BLaER1 treated with 17β-estradiol and CSF1 and Interleukin-3, amounts not matched to agents 10 nM and 100 nM (cell line): ENCODE data around the gene MAP3K2.

Experiments
- H3K27ac ChIP-seq, 11 experiments: shearing (Covaris generic); formaldehyde crosslinking; 2 replicates each; pipeline ENCODE4 v1.8.1; 2022
- H3K27me3 ChIP-seq, 11 experiments: shearing (Covaris generic); formaldehyde crosslinking; 2 replicates each; pipeline ENCODE4 v1.8.1; 2022
- H3K36me3 ChIP-seq, 11 experiments: shearing (Covaris generic); formaldehyde crosslinking; 2 replicates each; pipeline ENCODE4 v1.8.1; 2022
- H3K4me1 ChIP-seq, 10 experiments: shearing (Covaris generic); formaldehyde crosslinking; 2 replicates each; pipeline ENCODE4 v1.8.1; 2022
- H3K4me2 ChIP-seq, 11 experiments: shearing (Covaris generic); formaldehyde crosslinking; 2 replicates each; pipeline ENCODE4 v1.8.1; 2022
- H3K4me3 ChIP-seq, 10 experiments: shearing (Covaris generic); formaldehyde crosslinking; 2 replicates each; pipeline ENCODE4 v1.8.1; 2022
- H3K9ac ChIP-seq, 11 experiments: shearing (Covaris generic); formaldehyde crosslinking; 2 replicates each; pipeline ENCODE4 v1.8.1; 2022
- H3K9me3 ChIP-seq, 11 experiments: shearing (Covaris generic); formaldehyde crosslinking; replicated peaks in 1 of 11; 2 replicates each; pipeline ENCODE4 v1.8.1; 2022
- H4K20me1 ChIP-seq, 11 experiments: shearing (Covaris generic); formaldehyde crosslinking; 2 replicates each; pipeline ENCODE4 v1.8.1; 2022
- Cebpa-rat ChIP-seq, 11 experiments: shearing (Covaris generic); IDR thresholded peaks; 2 replicates each; pipeline ENCODE4 v1.8.1; 2022

Gene MAP3K2

GRCh38 chr2:127308586-127309138 is 79.1 kb downstream of the MAP3K2 start:
- H3K36me3 ChIP-seq: peaks cover 68 to 100% (median 83%) of the 10 kb centered on the region in 11 experiments
- H3K9ac ChIP-seq: no peak overlapping the region
- no peaks in the 10 kb centered on the region for H3K27me3 ChIP-seq
- H3K27ac ChIP-seq: no peak overlapping the region
- no peak overlapping the region for H3K4me3 ChIP-seq
- H3K4me1 ChIP-seq: peaks cover 0 to 31% (median 14%) of the 10 kb centered on the region in 10 experiments; a peak in 14 of 20 replicates
- peaks cover 0 to 10% (median 0%) of the 10 kb centered on the region in 11 experiments; a peak in 2 of 22 replicates for H4K20me1 ChIP-seq
- no peak for TF ChIP-seq Cebpa-rat (IDR thresholded peaks at IDR 0.05)
- H3K4me2 ChIP-seq: no peak overlapping the region
- no peaks in the 10 kb centered on the region for H3K9me3 ChIP-seq

GRCh38 chr2:127305990-127306585 is 81.7 kb downstream of the MAP3K2 start:
- Histone ChIP-seq H3K9me3 (no peaks in the 10 kb centered on the region), H3K9ac (no peak overlapping the region), H3K4me1 (peaks cover 0 to 22% (median 8%) of the 10 kb centered on the region in 10 experiments; a peak in 11 of 20 replicates), H3K36me3 (peaks cover 50 to 80% (median 61%) of the 10 kb centered on the region in 11 experiments), H4K20me1 (no peaks in the 10 kb centered on the region; a peak in 1 of 22 replicates), H3K27me3 (no peaks in the 10 kb centered on the region), H3K4me3 (no peak overlapping the region), H3K27ac (peak overlapping the region in 5 of 11 experiments; percentile 10 to 40 (median 17); a peak in 7 of 22 replicates), H3K4me2 (peak overlapping the region in 6 of 11 experiments; percentile 13 to 53 (median 32); a peak in 10 of 22 replicates)
- no peak for TF ChIP-seq Cebpa-rat (IDR thresholded peaks at IDR 0.05)

GRCh38 chr2:127302168-127302567 is 85.6 kb downstream of the MAP3K2 start:
- H3K9ac ChIP-seq: no peak overlapping the region

GRCh38 chr2:127293748-127294562 is 93.8 kb downstream of the MAP3K2 start, which contains the start of gene ERCC3:
TSS of gene ERCC3 (minus strand) at chr2:127294144. CDS start at chr2:127294081, 63 bp downstream.
- Histone ChIP-seq H3K4me3 (peak within 1 kb of the TSS; percentile 75 to 96 (median 90)), H3K4me2 (peak within 1 kb of the TSS; percentile 77 to 99 (median 97)), H3K9me3 (no peaks in the 10 kb centered on the region), H3K36me3 (peaks cover 37 to 46% (median 42%) of the 10 kb centered on the region in 11 experiments), H3K4me1 (peaks cover 21 to 30% (median 26%) of the 10 kb centered on the region in 10 experiments), H4K20me1 (peaks cover 0 to 15% (median 0%) of the 10 kb centered on the region in 11 experiments; a peak in 3 of 22 replicates), H3K9ac (peak within 1 kb of the TSS; percentile 85 to 94 (median 92)), H3K27ac (peak within 1 kb of the TSS; percentile 81 to 93 (median 87)), H3K27me3 (no peaks in the 10 kb centered on the region)
- TF ChIP-seq Cebpa-rat (IDR thresholded peaks at IDR 0.05): no peak

More at GRCh38 chr2:127302168-127302567, 85.6 kb downstream of the MAP3K2 start:
- Histone ChIP-seq H3K4me2 (no peak overlapping the region), H3K27me3 (no peaks in the 10 kb centered on the region), H3K4me3 (no peak overlapping the region), H3K4me1 (peaks cover 0 to 22% (median 8%) of the 10 kb centered on the region in 10 experiments; a peak in 11 of 20 replicates), H3K27ac (no peak overlapping the region), H3K9me3 (no peaks in the 10 kb centered on the region), H4K20me1 (no peaks in the 10 kb centered on the region), H3K36me3 (peaks cover 14 to 41% (median 27%) of the 10 kb centered on the region in 11 experiments; a peak in 20 of 22 replicates)
- TF ChIP-seq Cebpa-rat (IDR thresholded peaks at IDR 0.05): no peak

- Histone ChIP-seq H3K4me1 (peaks cover 21 to 30% (median 26%) of the 10 kb centered on the region in 10 experiments), H3K36me3 (peaks cover 43 to 52% (median 48%) of the 10 kb centered on the region in 11 experiments), H3K9me3 (no peaks in the 10 kb centered on the region), H3K9ac (peak overlapping the region; percentile 85 to 94 (median 92)), H3K4me3 (peak overlapping the region; percentile 75 to 96 (median 90)), H4K20me1 (peaks cover 0 to 15% (median 0%) of the 10 kb centered on the region in 11 experiments; a peak in 3 of 22 replicates), H3K4me2 (peak overlapping the region; percentile 77 to 99 (median 97)), H3K27me3 (no peaks in the 10 kb centered on the region), H3K27ac (peak overlapping the region; percentile 81 to 93 (median 87))
- TF ChIP-seq Cebpa-rat (IDR thresholded peaks at IDR 0.05): no peak
Measured at GRCh38 chr2:127293386-127293747, 94.4 kb downstream of the MAP3K2 start.

- peaks cover 0 to 35% (median 18%) of the 10 kb centered on the region in 11 experiments; a peak in 19 of 22 replicates for H3K9me3 ChIP-seq
- peaks cover 94 to 100% (median 98%) of the 10 kb centered on the region in 11 experiments for H3K36me3 ChIP-seq
- no peak overlapping the region for H3K4me2 ChIP-seq
- peaks cover 9 to 25% (median 12%) of the 10 kb centered on the region in 10 experiments for H3K4me1 ChIP-seq
- no peak overlapping the region for H3K9ac ChIP-seq
- H3K4me3 ChIP-seq: no peak overlapping the region
- peaks cover 0 to 20% (median 0%) of the 10 kb centered on the region in 11 experiments; a peak in 6 of 22 replicates for H4K20me1 ChIP-seq
- TF ChIP-seq Cebpa-rat (IDR thresholded peaks at IDR 0.05): no peak
- no peaks in the 10 kb centered on the region for H3K27me3 ChIP-seq
- no peak overlapping the region for H3K27ac ChIP-seq
Measured at GRCh38 chr2:127288274-127288673, 99.5 kb downstream of the MAP3K2 start.

- Histone ChIP-seq H3K4me1 (peaks cover 0 to 50% (median 3%) of the 10 kb centered on the region in 10 experiments; a peak in 10 of 20 replicates), H3K9me3 (peaks cover 0 to 38% (median 19%) of the 10 kb centered on the region in 11 experiments; a peak in 19 of 22 replicates), H3K4me2 (no peak overlapping the region), H3K36me3 (peaks cover 88 to 100% (median 99%) of the 10 kb centered on the region in 11 experiments), H3K4me3 (no peak overlapping the region), H3K27ac (no peak overlapping the region), H3K27me3 (no peaks in the 10 kb centered on the region), H4K20me1 (peaks cover 0 to 47% (median 28%) of the 10 kb centered on the region in 11 experiments; a peak in 16 of 22 replicates), H3K9ac (no peak overlapping the region)
- TF ChIP-seq Cebpa-rat (IDR thresholded peaks at IDR 0.05): no peak
Measured at GRCh38 chr2:127283275-127283674, 104.5 kb downstream of the MAP3K2 start.

- H3K9me3 ChIP-seq: peaks cover 0 to 26% (median 19%) of the 10 kb centered on the region in 11 experiments; a peak in 19 of 22 replicates
- no peak overlapping the region for H3K9ac ChIP-seq
- H3K27me3 ChIP-seq: no peaks in the 10 kb centered on the region
- no peak for TF ChIP-seq Cebpa-rat (IDR thresholded peaks at IDR 0.05)
- no peak overlapping the region for H3K27ac ChIP-seq
- no peak overlapping the region for H3K4me3 ChIP-seq
- peaks cover 0 to 61% (median 32%) of the 10 kb centered on the region in 11 experiments; a peak in 16 of 22 replicates for H4K20me1 ChIP-seq
- H3K4me2 ChIP-seq: peak overlapping the region in 3 of 11 experiments; percentile 67 to 93 (median 87); a peak in 6 of 22 replicates
- peaks cover 88 to 100% (median 99%) of the 10 kb centered on the region in 11 experiments for H3K36me3 ChIP-seq
- peaks cover 0 to 63% (median 3%) of the 10 kb centered on the region in 10 experiments; a peak in 10 of 20 replicates for H3K4me1 ChIP-seq
Measured at GRCh38 chr2:127280693-127281092, 107.1 kb downstream of the MAP3K2 start.
